PC-3 (cell line): ENCODE measurements around the gene FBLN1.

Experiments
- EZH2 ChIP-seq: fragments of 300-600 bp; sonication (generic); IDR thresholded peaks from one replicate; pipeline ENCODE4 v1.6.1; 2017; ENCODE audit warnings: antibody characterized with exemption, mild to moderate bottlenecking, low read length; ENCODE audit not compliant: unreplicated experiment
- TF ChIP-seq, protein P1 (sequence below): fragments of 300-600 bp; sonication (generic); conservative IDR thresholded peaks from 2 replicates; pipeline ENCODE4 v1.5.1; 2017; ENCODE audit warnings: antibody characterized with exemption, low read depth, mild to moderate bottlenecking, low read length

DNA sequence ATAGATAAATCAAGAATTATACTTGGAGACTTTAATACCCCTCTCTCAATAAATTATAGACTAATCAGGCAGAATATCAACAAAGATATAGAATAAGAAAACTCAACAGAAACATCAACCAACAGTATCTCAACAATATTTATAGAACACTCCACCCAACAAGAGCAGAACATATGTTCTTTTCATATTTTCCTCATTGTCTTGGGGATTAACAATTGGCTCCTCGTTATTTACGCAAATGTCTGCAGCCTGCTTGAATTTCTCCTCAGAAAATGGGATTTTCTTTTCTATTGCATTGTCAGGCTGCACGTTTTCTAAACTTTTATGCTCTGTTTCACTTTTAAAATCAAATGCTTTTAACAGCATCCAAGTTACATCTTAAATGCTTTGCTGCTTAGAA lies 37.0 kb upstream of the FBLN1 start:
- TF ChIP-seq, protein P1, sequence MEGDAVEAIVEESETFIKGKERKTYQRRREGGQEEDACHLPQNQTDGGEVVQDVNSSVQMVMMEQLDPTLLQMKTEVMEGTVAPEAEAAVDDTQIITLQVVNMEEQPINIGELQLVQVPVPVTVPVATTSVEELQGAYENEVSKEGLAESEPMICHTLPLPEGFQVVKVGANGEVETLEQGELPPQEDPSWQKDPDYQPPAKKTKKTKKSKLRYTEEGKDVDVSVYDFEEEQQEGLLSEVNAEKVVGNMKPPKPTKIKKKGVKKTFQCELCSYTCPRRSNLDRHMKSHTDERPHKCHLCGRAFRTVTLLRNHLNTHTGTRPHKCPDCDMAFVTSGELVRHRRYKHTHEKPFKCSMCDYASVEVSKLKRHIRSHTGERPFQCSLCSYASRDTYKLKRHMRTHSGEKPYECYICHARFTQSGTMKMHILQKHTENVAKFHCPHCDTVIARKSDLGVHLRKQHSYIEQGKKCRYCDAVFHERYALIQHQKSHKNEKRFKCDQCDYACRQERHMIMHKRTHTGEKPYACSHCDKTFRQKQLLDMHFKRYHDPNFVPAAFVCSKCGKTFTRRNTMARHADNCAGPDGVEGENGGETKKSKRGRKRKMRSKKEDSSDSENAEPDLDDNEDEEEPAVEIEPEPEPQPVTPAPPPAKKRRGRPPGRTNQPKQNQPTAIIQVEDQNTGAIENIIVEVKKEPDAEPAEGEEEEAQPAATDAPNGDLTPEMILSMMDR, result no peak
- TF ChIP-seq EZH2, result no peak
